Activated T-helper 1 cell treated with anti-CD3 and anti-CD28 coated beads, Interleukin-12 subunit alpha, Interleukin-12 subunit beta, Interleukin-2, Interleukin-4 antibody, amounts not matched to agents 30 ng/mL and 10 ng/mL and 1 ng/mL, durations not matched to agents 14 hours and 24 hours and 36 hours (primary cell): ENCODE results near the gene PCGF2. TPM values are rescaled to one million over a fixed set of nuclear protein-coding genes. Genes with fewer than 3 reads are reported as not detected.

Experiments
- DNase-seq: peaks from one replicate; pipeline ENCODE4 v3.0.0; 2021; ENCODE audit warnings: low spot score
- H3K27ac Mint-ChIP-seq: one replicate; pipeline ENCODE4 v1.8.0; 2021; ENCODE audit warnings: mild to moderate bottlenecking, mixed read lengths
- H3K27me3 Mint-ChIP-seq: one replicate; pipeline ENCODE4 v1.8.0; 2022; ENCODE audit warnings: mild to moderate bottlenecking, moderate library complexity, mixed read lengths; ENCODE audit not compliant: insufficient read depth
- H3K36me3 Mint-ChIP-seq: one replicate; pipeline ENCODE4 v1.8.0; 2021; ENCODE audit warnings: low read depth, mixed read lengths
- H3K4me1 Mint-ChIP-seq: one replicate; pipeline ENCODE4 v1.8.0; 2021; ENCODE audit warnings: low read depth, mixed read lengths
- H3K4me3 Mint-ChIP-seq: one replicate; pipeline ENCODE4 v1.8.0; 2021; ENCODE audit warnings: mild to moderate bottlenecking, moderate library complexity, mixed read lengths
- H3K9me3 Mint-ChIP-seq: one replicate; pipeline ENCODE4 v1.8.0; 2021; ENCODE audit warnings: mixed read lengths
- intact Hi-C: fragments of 100-400 bp; cut with micrococcal nuclease; formaldehyde crosslinking; loops from one replicate; pipeline ENCODE4 v1.15.1; 2024
- total RNA-seq: library from RNA; stranded (reverse); gene quantifications from 2 replicates; pipeline ENCODE4 v1.2.3, GENCODE V29; 2022

PCGF2 gene
- total RNA-seq, 1 donor from 2014 or later = 4.6 TPM

DNA sequence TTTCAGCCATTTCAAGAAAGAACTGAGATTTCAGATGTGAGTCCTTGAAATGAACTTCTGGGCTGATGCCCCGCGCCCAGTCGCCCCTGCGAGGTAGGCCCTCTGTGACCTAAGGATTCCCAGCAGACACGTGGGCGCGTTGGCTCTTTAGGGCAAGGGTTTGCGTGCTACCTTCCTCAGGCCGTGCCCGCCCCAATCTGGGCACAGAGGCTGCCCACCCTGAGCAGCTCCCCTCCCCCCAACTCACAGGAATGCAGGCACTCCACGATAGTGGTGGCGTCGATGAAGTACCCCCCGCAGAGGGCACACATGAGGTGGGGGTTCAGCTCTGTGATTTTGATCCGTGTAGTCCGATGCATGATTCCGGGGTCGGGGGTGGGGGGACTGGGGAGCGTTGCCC is 8.1 kb downstream of the PCGF2 start:
- Mint-ChIP-seq H3K9me3 (no peaks in the 10 kb centered on the region), H3K27me3 (peaks cover 2% of the 10 kb centered on the region), H3K27ac (no peak overlapping the region), H3K4me1 (peaks cover 24% of the 10 kb centered on the region), H3K4me3 (no peak overlapping the region), H3K36me3 (no peaks in the 10 kb centered on the region)
- intact Hi-C loops = loop anchor here (10.0 kb wide), 1 partner anchor 1385 kb away; no protein-coding TSS in a partner anchor
- DNase-seq = no peak

DNA sequence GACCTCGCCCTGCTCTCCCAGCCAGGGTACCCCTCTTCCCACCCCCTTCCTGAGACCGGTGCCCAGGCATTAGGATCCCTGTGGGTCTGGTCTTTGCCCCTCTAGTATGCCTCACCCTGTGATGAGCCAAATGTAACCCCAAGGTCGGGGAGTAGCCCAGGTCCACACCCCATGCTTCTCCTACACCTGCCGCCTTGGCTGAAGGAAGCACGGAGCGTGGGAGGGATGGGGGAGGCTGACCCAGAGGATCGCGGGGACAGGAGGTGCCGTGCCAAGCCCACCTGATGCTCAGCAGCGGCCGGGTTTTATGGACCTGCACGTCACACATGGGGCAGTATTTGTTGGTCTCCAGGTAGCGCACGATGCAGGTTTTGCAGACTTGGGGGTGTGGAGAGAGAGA is 8.8 kb downstream of the PCGF2 start:
- Mint-ChIP-seq H3K9me3 (no peaks in the 10 kb centered on the region), H3K27ac (peak overlapping the region; percentile 34), H3K36me3 (peaks cover 2% of the 10 kb centered on the region), H3K27me3 (peaks cover 2% of the 10 kb centered on the region), H3K4me1 (peaks cover 32% of the 10 kb centered on the region), H3K4me3 (no peak overlapping the region)
- no peak for DNase-seq
- intact Hi-C loops = no loop called here

- H3K27ac Mint-ChIP-seq = no peak overlapping the region
Measured at GRCh38 chr17:38738686-38739085, 9.4 kb downstream of the PCGF2 start.

GRCh38 chr17:38738007-38738662 is 10.0 kb downstream of the PCGF2 start:
- Mint-ChIP-seq H3K4me1 (peaks cover 37% of the 10 kb centered on the region), H3K36me3 (peaks cover 3% of the 10 kb centered on the region), H3K4me3 (no peak overlapping the region), H3K9me3 (no peaks in the 10 kb centered on the region), H3K27me3 (peaks cover 2% of the 10 kb centered on the region), H3K27ac (no peak overlapping the region)
- intact Hi-C loops = no loop called here
- DNase-seq = no peak

More at GRCh38 chr17:38738686-38739085, 9.4 kb downstream of the PCGF2 start:
- H3K4me1 Mint-ChIP-seq = peaks cover 37% of the 10 kb centered on the region
- no peak overlapping the region for H3K4me3 Mint-ChIP-seq
- intact Hi-C loops = no loop called here
- no peaks in the 10 kb centered on the region for H3K9me3 Mint-ChIP-seq
- DNase-seq = no peak
- H3K27me3 Mint-ChIP-seq = peaks cover 2% of the 10 kb centered on the region
- H3K36me3 Mint-ChIP-seq = peaks cover 3% of the 10 kb centered on the region

GRCh38 chr17:38735161-38735997 is 12.8 kb downstream of the PCGF2 start:
- H3K4me1 Mint-ChIP-seq = peaks cover 49% of the 10 kb centered on the region
- peaks cover 15% of the 10 kb centered on the region for H3K36me3 Mint-ChIP-seq
- intact Hi-C loops = loop anchor here (1.0 kb wide), 1 partner anchor 58 kb away; no protein-coding TSS in a partner anchor
- peak; percentile 59 for DNase-seq
- peak overlapping the region; percentile 61 for H3K27ac Mint-ChIP-seq
- no peaks in the 10 kb centered on the region for H3K9me3 Mint-ChIP-seq
- H3K4me3 Mint-ChIP-seq = no peak overlapping the region
- H3K27me3 Mint-ChIP-seq = peaks cover 2% of the 10 kb centered on the region

DNA sequence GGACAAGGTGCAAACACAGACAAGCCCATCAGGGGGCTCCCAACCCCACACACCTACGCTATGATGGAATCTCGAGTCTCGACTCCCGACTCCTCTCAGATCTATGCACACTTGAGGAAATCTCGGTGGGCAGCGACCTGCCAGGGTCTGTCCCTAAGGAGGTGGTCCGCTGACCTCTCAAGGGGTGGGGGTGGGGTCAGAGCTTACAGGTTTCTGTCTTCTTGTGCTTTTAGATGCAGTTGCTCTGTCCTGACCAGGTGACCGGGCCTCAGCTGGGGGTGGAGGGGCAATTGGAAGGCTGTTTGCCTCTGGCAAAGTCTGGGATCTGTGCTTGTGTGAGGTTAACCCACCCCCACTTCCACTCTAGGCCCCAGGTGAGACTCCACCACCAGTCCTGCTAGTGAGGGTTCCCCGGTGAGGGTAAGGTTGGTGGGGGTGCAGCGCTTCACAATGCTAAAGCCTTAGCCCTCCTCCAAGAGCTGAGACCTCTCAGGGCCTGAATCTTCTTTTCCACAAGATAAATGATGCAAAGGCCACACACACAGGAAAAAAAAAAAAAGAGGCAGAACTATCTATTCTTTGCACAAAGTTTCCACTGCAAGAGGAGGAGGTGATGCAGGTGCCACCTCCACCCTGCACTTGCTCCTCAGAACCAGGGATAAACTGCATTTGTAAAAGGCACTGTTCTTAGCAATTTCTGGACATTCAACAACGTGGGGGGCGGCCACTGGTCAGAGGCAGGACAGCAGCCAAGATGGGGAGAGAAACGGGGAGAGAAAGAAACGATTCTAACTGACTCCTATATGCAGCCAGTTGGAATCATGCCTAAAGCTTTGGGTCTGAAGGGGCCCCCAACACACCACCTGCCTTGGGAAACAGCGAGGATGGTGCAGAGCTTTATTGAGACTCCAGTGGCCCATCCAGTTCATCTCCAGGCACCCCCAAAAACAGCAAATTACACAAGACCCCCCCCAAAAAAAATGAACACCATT is 13.9 kb downstream of the PCGF2 start:
- Mint-ChIP-seq H3K9me3 (no peaks in the 10 kb centered on the region), H3K27ac (peak overlapping the region; percentile 88), H3K4me3 (peak overlapping the region; percentile 51), H3K27me3 (peaks cover 2% of the 10 kb centered on the region), H3K4me1 (peaks cover 54% of the 10 kb centered on the region), H3K36me3 (peaks cover 15% of the 10 kb centered on the region)
- DNase-seq = no peak
- intact Hi-C loops = loop anchor here (2.0 kb wide), 1 partner anchor 13 kb away; no protein-coding TSS in a partner anchor

DNA sequence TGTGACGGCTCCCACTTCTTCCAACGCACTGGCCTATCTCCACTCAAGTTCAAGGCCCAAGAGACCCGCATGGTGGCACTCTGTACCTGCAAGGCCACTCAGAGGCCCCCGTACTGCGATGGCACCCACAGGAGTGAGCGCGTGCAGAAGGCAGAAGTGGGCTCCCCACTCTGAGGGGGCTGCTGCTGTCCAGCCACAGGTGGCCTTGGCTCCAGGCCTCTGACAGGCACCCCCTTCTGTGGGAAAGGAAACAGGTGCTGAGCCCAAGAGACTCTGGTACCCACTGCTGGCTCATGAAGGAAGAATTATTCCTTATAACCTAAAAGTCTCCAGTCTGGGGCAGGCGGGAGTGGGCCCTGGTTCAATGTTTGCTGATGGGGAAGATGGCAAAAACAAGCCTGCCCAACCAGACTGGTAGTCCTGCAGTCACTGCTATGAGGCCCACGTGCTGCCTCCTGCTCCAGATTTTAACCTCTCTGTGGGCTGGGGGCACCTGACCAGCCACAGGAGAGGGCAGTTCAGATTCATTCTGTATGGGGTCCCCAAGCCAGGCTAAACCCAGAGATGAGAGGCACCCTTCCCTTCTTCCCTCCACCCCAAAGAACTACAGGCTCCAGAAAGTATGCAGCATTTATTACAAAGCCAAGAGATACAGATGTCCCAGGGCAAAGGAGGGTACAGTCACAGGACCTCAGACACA is 14.7 kb downstream of the PCGF2 start:
- intact Hi-C loops = loop anchor here (2.0 kb wide), 1 partner anchor 13 kb away; no protein-coding TSS in a partner anchor
- Mint-ChIP-seq H3K4me1 (peaks cover 62% of the 10 kb centered on the region), H3K9me3 (no peaks in the 10 kb centered on the region), H3K36me3 (peaks cover 15% of the 10 kb centered on the region), H3K27me3 (peaks cover 2% of the 10 kb centered on the region), H3K4me3 (peak overlapping the region; percentile 24), H3K27ac (peak overlapping the region; percentile 88)
- no peak for DNase-seq

DNA sequence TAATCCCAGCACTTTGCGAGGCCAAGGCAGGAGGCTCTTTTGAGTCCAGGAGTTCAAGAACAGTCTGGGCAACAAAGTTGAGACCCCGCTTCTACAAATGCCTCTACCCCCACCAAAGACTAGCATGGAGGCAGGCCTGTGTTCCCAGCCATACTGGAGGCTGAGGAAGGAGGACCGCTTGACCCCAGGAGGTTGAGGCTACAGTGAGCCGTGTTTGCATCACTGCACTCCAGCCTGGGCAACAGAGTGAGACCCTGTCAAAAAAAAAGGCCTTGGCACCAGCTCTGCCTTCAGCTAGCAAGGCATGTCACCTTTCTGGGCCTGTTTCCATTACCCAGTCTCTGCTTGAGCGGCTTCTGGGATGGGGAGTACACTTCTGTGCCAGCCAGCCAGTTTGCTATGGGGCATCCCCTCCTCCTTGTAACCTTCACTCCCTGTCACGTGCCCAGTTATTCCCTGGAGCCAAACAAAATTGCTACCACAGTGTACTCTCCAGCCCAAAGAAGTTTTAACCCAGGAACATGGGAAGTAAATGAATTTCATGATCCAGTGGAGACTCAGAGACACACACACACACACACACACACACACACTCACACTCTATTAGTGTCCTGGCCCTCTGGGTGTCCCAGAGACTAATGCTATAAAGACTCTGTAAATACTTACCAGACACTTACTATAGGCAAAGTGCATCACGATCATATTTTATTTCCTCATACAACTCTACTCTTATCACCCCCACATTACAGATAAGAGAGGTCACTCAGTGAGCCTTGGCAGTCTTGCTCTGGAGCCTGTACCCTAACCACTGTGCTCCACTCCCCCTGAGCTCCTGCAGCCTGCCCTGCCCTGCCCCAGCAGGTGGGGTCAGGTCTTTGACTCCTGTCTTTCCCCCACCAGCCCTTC is 15.5 kb downstream of the PCGF2 start:
- Mint-ChIP-seq H3K27ac (peak overlapping the region; percentile 82), H3K36me3 (peaks cover 22% of the 10 kb centered on the region), H3K4me1 (peaks cover 70% of the 10 kb centered on the region), H3K9me3 (no peaks in the 10 kb centered on the region), H3K27me3 (peaks cover 2% of the 10 kb centered on the region), H3K4me3 (peak overlapping the region; percentile 94)
- no peak for DNase-seq
- intact Hi-C loops = loop anchor here (2.0 kb wide), 1 partner anchor 14 kb away; no protein-coding TSS in a partner anchor

DNA sequence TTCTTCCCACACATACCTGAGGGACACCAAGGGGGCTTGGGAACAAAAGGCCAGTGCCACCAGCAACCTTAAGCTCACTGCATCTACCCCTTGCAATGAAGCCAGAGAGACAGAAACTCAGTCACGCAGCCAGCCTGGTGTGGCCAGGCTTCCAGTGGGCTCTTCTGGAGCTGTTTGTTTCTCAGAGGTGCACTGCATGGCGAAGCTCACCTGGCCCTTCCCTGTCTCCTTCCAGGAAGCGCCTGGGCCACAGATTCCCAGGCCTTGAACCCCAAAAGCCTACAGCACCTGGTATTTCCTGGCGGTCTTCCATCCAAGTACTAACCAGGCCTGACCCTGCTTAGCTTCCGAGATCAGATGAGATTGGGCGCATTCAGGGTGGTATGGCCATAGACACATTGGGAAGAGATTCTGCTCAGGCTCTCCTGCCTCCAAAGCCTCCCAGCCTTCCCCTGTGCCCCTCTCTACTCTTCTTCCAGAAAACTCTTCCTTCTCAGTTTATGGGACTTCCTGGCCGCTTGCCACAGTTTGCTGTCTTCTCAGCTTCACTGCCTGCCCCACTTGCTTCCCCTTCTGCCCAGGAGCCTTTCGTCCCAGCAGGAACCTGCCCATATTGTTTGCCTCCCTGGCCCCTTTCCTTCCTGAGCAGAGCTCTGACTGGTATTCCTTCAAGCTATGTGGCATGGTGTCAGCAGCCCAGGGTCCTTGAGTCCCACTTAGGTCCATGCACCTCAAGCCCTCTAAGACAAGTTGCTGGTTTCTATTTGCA is 16.4 kb downstream of the PCGF2 start:
- DNase-seq = no peak
- Mint-ChIP-seq H3K9me3 (no peaks in the 10 kb centered on the region), H3K36me3 (peaks cover 23% of the 10 kb centered on the region), H3K4me1 (peaks cover 79% of the 10 kb centered on the region), H3K27me3 (peaks cover 2% of the 10 kb centered on the region), H3K4me3 (peak overlapping the region; percentile 94), H3K27ac (peak overlapping the region; percentile 82)
- intact Hi-C loops = loop anchor here (2.0 kb wide), 1 partner anchor 15 kb away; no protein-coding TSS in a partner anchor

DNA sequence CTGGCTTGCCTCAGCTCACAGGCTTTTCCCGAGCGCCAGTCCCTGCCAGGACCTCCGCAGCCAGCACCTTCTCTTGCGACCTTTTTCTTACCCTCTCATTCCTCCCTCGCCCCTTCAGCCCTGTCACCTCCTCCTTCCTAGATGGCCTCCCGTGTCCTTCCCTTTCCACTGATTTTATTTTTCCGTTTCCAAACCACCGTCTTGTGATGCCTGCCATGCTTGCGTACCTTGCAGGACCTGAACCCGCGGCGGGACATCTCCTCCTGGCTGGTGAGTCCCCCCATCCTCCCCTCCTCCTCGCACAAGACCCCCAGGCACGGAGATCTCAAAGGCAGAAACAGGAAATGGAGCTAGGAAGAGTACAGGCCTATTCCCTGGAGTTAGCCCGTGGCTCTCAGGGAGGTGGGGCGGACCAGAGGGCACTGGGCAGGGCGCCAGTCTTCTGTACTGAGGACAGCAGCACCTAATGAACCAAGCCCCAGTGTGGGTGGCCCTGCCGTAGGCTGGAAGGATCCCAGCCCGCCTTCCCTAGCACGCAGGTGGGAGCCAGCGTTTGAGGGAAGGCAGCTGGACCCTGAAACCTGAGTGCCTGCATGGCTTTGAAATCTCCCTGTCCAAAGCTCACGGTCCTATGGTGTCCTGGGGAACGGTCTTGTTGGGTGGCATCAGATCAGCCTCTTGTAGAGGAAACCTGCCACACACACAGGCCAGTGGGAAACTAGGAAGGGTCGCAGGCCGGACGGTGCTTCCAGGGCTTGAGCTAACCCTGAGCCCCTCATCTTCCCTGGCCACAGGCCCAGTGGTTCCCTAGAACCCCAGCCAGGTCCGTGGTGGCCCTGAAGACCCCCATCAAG is 17.4 kb downstream of the PCGF2 start:
- peaks cover 23% of the 10 kb centered on the region for H3K36me3 Mint-ChIP-seq
- peak overlapping the region; percentile 97 for H3K27ac Mint-ChIP-seq
- intact Hi-C loops = loop anchor here (1.0 kb wide), 2 partner anchors 22 to 54 kb away; partner anchors contain the start of gene PSMB3
- no peaks in the 10 kb centered on the region for H3K9me3 Mint-ChIP-seq
- H3K4me3 Mint-ChIP-seq = peak overlapping the region; percentile 94
- peaks cover 2% of the 10 kb centered on the region for H3K27me3 Mint-ChIP-seq
- peaks cover 87% of the 10 kb centered on the region for H3K4me1 Mint-ChIP-seq
- DNase-seq = no peak
